Activated naive CD4-positive, alpha-beta T cell treated with anti-CD3 and anti-CD28 coated beads, Interleukin-2, amount 50 U/mL, for 24 hours (primary cell): ENCODE data around the gene AMOTL2.

Experiments
- H3K27ac Mint-ChIP-seq: one replicate; pipeline ENCODE4 v1.8.0; 2021; ENCODE audit warnings: mild to moderate bottlenecking, mixed read lengths
- H3K27me3 Mint-ChIP-seq: one replicate; pipeline ENCODE4 v1.8.0; 2021; ENCODE audit warnings: mixed read lengths
- H3K36me3 Mint-ChIP-seq: one replicate; pipeline ENCODE4 v1.8.0; 2021; ENCODE audit warnings: mixed read lengths
- H3K4me1 Mint-ChIP-seq: one replicate; pipeline ENCODE4 v1.8.0; 2021; ENCODE audit warnings: mixed read lengths
- H3K4me3 Mint-ChIP-seq: one replicate; pipeline ENCODE4 v1.8.0; 2021; ENCODE audit warnings: mild to moderate bottlenecking, mixed read lengths
- H3K9me3 Mint-ChIP-seq: one replicate; pipeline ENCODE4 v1.8.0; 2021; ENCODE audit warnings: mixed read lengths

AMOTL2 gene

DNA sequence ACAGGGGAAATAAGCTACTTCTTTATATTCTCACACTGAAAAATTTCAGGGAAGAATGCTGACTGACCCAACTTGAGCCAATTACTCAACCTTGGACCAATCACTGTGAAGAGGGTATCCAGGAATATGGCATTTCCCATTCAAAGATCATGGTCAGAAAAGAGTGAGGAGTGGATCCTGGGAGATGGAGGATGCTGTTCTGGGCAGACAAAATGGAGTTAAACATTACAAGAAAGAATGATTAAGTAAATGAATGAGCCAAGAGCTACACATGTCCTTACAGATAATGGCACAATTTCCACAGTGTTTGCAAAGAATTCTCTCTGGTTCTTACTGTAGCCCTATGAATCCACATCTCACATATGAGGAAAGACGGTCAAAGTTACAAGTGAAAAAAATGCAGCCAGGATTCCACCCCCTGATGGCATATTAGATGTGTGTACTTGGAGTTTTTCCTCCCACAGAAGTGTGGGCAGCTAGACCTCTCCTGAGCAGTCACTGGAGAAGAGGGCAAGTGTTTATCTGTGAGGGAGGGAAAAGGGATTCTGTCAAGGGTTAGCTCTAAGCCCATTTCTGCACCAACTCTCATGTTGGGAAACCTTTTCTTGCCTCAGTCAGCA, 33.8 kb downstream of the AMOTL2 start:
- Mint-ChIP-seq H3K27ac (no peak overlapping the region), H3K9me3 (no peaks in the 10 kb centered on the region), H3K36me3 (no peaks in the 10 kb centered on the region)

DNA sequence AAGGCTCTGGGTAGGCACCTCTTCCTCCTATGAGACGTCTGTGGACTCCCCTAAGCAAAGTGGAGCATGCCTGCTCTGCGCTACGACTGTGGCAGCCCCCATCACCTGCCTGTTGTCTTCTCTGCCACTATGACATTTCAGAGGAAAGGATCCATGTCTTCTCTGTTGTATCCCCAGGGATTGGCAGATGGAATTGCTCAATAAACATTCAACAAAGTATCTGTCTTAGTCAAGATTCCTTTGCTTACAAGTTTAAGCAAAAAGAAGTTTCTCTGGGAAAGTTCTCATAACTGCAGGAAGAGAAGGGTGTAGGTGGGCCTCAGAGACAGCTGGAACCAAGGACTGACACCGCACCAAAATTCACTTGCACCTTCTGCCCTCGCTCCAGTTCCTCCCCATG, 34.3 kb downstream of the AMOTL2 start:
- no peaks in the 10 kb centered on the region for H3K36me3 Mint-ChIP-seq
- no peaks in the 10 kb centered on the region for H3K4me1 Mint-ChIP-seq
- H3K27ac Mint-ChIP-seq, result no peak overlapping the region
- H3K4me3 Mint-ChIP-seq, result no peak overlapping the region
- no peaks in the 10 kb centered on the region for H3K27me3 Mint-ChIP-seq
- H3K9me3 Mint-ChIP-seq, result no peaks in the 10 kb centered on the region

More for the DNA sequence above, 33.8 kb downstream of the AMOTL2 start:
- Mint-ChIP-seq H3K4me1 (no peaks in the 10 kb centered on the region), H3K4me3 (no peak overlapping the region), H3K27me3 (no peaks in the 10 kb centered on the region)

DNA sequence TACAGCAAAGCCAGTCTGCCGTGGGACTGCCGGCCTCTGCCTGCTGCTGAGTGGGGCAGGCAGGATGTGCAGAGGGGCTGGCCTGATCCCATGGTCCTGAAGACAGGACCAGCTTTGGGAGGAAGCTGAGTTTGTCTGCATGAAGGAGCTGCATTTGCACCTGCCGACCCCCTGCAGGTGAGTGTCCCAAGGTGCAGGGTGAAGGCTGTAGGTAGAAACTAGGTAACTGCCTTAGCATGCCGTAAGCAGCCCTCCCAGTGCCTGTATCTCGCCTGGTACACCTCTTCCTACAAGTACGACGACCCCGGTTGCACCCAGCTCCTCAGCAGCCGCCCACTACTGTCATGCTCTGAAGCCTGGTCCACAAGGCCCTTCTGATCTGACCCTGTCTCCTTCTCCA, 34.9 kb downstream of the AMOTL2 start:
- Mint-ChIP-seq H3K9me3 (no peaks in the 10 kb centered on the region), H3K4me3 (no peak overlapping the region), H3K4me1 (no peaks in the 10 kb centered on the region), H3K27ac (no peak overlapping the region), H3K27me3 (no peaks in the 10 kb centered on the region), H3K36me3 (no peaks in the 10 kb centered on the region)

GRCh38 chr3:134338516-134339261, 35.6 kb downstream of the AMOTL2 start:
- Mint-ChIP-seq H3K4me3 (no peak overlapping the region), H3K27ac (no peak overlapping the region), H3K36me3 (no peaks in the 10 kb centered on the region), H3K27me3 (no peaks in the 10 kb centered on the region), H3K4me1 (no peaks in the 10 kb centered on the region), H3K9me3 (no peaks in the 10 kb centered on the region)

DNA sequence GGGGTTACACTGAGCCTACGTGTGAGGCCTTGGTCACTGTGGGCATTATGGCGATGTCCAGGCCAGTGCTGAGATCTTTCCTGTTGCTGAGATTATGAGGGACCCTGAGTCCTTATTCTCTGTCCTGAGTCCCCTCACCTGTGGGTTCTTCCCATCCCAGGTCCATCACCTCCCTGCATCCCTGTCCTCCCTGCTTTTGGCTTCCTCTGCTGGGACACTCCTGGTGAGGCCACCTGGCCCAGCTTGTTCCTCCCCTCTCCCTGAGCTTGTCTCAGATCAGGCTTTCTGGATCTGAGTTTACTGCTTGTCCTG, 36.1 kb downstream of the AMOTL2 start:
- Mint-ChIP-seq H3K9me3 (no peaks in the 10 kb centered on the region), H3K27ac (no peak overlapping the region), H3K4me3 (no peak overlapping the region), H3K4me1 (no peaks in the 10 kb centered on the region), H3K27me3 (no peaks in the 10 kb centered on the region), H3K36me3 (no peaks in the 10 kb centered on the region)

DNA sequence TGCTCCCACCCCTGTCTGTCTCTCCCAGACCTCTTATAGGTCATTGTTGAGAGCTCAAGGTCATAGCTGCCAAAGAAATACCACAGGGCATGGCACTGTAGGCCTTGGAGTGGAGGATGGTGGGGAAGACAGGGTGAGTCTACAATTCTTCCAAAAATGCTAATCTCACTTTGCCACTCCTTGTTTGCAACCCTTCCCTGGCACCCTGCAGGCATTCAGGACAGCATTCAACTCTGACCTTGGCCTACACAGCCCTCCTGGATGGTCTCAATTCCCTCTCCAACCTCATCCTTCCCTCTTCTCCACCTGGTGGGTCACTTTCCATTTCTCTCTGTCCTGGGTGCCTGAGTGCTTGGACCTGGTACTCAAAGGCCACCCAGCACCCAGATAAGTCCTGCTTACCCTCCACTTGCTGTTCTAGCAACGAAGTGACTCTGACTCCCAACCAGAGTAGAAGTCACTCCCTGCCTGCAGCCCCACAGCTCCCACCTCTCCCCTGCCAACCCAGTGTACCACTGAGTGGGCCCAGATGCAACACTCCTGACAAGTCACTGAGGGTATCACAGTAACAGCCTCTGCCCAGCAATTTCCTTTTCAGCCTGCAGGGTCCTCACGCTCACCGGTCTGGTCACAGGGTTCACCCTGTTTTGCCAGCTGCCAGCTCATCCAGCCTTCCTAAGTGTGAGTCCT, 36.6 kb downstream of the AMOTL2 start:
- Mint-ChIP-seq H3K4me1 (no peaks in the 10 kb centered on the region), H3K4me3 (no peak overlapping the region), H3K27ac (no peak overlapping the region), H3K36me3 (no peaks in the 10 kb centered on the region), H3K27me3 (no peaks in the 10 kb centered on the region), H3K9me3 (no peaks in the 10 kb centered on the region)

GRCh38 chr3:134337071-134337482, 37.2 kb downstream of the AMOTL2 start:
- H3K4me1 Mint-ChIP-seq, result no peaks in the 10 kb centered on the region
- no peaks in the 10 kb centered on the region for H3K9me3 Mint-ChIP-seq
- H3K4me3 Mint-ChIP-seq, result no peak overlapping the region

DNA sequence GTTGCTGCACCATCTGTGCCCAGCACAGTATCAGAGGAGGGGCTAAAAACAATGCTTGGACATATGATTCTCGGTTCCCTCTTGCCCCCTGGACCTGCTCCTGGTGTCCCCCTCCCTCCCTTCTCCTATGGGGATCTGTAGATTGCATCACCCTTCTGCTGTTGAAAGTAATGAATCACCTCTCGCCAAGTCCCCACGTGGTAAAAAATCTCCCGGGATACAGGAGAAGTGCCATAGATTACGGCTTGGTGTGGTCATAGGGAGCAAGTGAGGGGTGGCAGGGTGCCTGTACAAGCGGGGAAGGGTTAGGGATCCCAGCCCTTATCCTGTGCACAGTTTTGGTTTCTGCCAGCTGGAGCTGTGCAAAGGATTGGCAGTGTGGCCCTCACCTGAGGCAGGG, 37.7 kb downstream of the AMOTL2 start:
- H3K36me3 Mint-ChIP-seq, result no peaks in the 10 kb centered on the region
- H3K27me3 Mint-ChIP-seq, result peaks cover 1% of the 10 kb centered on the region
- no peak overlapping the region for H3K27ac Mint-ChIP-seq
- no peak overlapping the region for H3K4me3 Mint-ChIP-seq
- H3K9me3 Mint-ChIP-seq, result no peaks in the 10 kb centered on the region
- no peaks in the 10 kb centered on the region for H3K4me1 Mint-ChIP-seq

More at GRCh38 chr3:134337071-134337482, 37.2 kb downstream of the AMOTL2 start:
- H3K27ac Mint-ChIP-seq, result no peak overlapping the region
- peaks cover 1% of the 10 kb centered on the region for H3K27me3 Mint-ChIP-seq
- no peaks in the 10 kb centered on the region for H3K36me3 Mint-ChIP-seq

DNA sequence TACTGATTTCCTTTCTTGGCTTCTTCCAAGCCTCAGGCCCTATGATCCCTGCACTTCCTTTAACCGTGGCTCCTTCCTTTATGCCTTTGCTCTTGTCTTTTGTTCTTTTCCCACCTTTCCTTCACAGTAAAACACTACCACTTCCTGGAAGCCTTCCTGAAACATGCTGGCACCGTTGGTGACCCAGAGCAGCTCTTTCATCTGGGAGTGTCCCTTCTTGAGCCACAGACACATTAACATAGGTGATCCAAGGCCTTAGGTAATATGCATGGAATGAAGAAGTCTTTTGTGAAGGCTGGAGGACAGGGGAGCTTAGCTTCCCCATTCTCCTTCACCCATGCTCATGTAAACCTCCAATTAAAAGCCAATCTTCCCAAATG, 39.4 kb downstream of the AMOTL2 start:
- Mint-ChIP-seq H3K36me3 (no peaks in the 10 kb centered on the region), H3K9me3 (no peaks in the 10 kb centered on the region), H3K27me3 (peaks cover 1% of the 10 kb centered on the region), H3K4me3 (no peak overlapping the region), H3K27ac (no peak overlapping the region), H3K4me1 (no peaks in the 10 kb centered on the region)

DNA sequence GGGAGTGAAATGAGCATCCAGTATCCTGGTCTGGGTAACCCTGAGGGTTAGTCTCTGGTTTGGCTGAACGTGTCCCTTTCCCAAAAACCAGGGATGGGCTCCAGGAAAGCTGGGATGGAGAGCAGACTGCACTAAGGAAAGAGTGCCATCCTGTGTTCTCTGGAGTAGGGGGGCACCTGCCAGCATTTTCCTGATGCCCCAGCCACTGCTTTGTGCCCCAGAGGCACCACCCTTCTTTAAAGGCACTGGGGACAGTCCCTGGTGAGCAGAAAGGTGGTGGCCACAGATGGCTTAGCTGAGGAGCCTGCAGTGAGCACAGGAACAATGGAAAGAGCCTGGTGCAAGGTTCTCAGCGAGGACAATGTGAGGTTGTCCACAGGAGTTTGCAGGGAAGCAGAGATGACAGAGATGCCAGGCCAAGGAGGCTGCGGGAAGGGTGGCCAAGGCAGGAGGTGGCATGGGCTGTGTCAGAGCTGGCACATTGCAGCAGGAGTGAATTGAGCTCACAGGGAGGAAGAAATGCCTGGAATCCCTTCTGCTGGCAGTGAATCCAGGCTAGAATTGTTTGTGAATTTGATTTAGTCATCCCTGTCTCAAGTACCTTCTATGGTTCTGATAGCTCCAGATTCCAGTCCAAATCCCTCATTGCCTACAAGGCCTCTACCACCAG, 39.9 kb downstream of the AMOTL2 start:
- Mint-ChIP-seq H3K4me1 (no peaks in the 10 kb centered on the region), H3K9me3 (no peaks in the 10 kb centered on the region), H3K27ac (no peak overlapping the region), H3K4me3 (no peak overlapping the region), H3K36me3 (no peaks in the 10 kb centered on the region), H3K27me3 (peaks cover 1% of the 10 kb centered on the region)

- H3K27ac Mint-ChIP-seq, result no peak overlapping the region
- H3K4me1 Mint-ChIP-seq, result no peaks in the 10 kb centered on the region
- H3K27me3 Mint-ChIP-seq, result peaks cover 1% of the 10 kb centered on the region
- H3K36me3 Mint-ChIP-seq, result no peaks in the 10 kb centered on the region
- no peaks in the 10 kb centered on the region for H3K9me3 Mint-ChIP-seq
- no peak overlapping the region for H3K4me3 Mint-ChIP-seq
Measured at GRCh38 chr3:134333522-134334181, 40.6 kb downstream of the AMOTL2 start.

- Mint-ChIP-seq H3K4me1 (no peaks in the 10 kb centered on the region), H3K4me3 (no peak overlapping the region), H3K27ac (no peak overlapping the region), H3K9me3 (no peaks in the 10 kb centered on the region), H3K27me3 (peaks cover 1% of the 10 kb centered on the region), H3K36me3 (no peaks in the 10 kb centered on the region)
Measured at GRCh38 chr3:134332344-134332743, 41.9 kb downstream of the AMOTL2 start.

DNA sequence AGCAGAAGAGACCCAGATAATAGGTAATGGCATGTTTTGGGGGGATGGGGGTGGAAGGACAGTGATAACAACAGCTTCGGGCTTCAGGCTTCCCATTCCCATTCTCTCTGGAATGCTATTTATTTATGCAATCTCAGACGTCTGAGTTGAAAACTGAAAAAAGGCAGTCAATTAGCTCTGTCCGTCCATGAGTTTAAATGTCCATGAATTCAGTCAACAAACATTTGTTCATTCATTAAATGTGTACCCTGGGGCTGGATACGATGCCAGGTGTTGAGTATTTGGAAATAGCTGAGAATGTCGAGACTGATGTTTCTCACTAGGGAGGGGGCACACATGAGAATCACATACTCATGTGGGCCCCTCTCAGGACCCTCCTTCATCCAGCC, 42.4 kb downstream of the AMOTL2 start:
- Mint-ChIP-seq H3K9me3 (no peaks in the 10 kb centered on the region), H3K4me1 (no peaks in the 10 kb centered on the region)

GRCh38 chr3:134330883-134331810, 43.1 kb downstream of the AMOTL2 start:
- H3K27ac Mint-ChIP-seq, result no peak overlapping the region
- no peaks in the 10 kb centered on the region for H3K9me3 Mint-ChIP-seq
- no peaks in the 10 kb centered on the region for H3K36me3 Mint-ChIP-seq
- peaks cover 1% of the 10 kb centered on the region for H3K27me3 Mint-ChIP-seq
- no peak overlapping the region for H3K4me3 Mint-ChIP-seq
- H3K4me1 Mint-ChIP-seq, result no peaks in the 10 kb centered on the region

More for the DNA sequence above, 42.4 kb downstream of the AMOTL2 start:
- H3K27ac Mint-ChIP-seq, result no peak overlapping the region
- H3K4me3 Mint-ChIP-seq, result no peak overlapping the region
- H3K36me3 Mint-ChIP-seq, result no peaks in the 10 kb centered on the region
- H3K27me3 Mint-ChIP-seq, result peaks cover 1% of the 10 kb centered on the region

GRCh38 chr3:134328846-134329245, 45.4 kb downstream of the AMOTL2 start:
- Mint-ChIP-seq H3K27ac (no peak overlapping the region), H3K36me3 (no peaks in the 10 kb centered on the region), H3K9me3 (no peaks in the 10 kb centered on the region), H3K4me1 (no peaks in the 10 kb centered on the region), H3K4me3 (no peak overlapping the region), H3K27me3 (peaks cover 1% of the 10 kb centered on the region)
